GM12878 (cell line): ENCODE data around the gene SERPINB10. TPM values are rescaled to one million over a fixed set of nuclear protein-coding genes. Genes with fewer than 3 reads are reported as not detected.

Source experiments
- ATAC-seq: fragments of 200-7000 bp; cut with Tn5 transposase; 3 replicates; pipeline ENCODE4 v1.9.1; 2020; ENCODE audit warnings: mild to moderate bottlenecking, moderate library complexity
- BruUV-seq: library from RNA; stranded (reverse); fragments of 400-500 nt; replicated peaks from 2 replicates; lab custom pipeline; 2021; lab: Mats Ljungman, UMichigan
- CTCF ChIA-PET: fragments of 300-600 bp; sonication (Branson Sonifier 250); formaldehyde crosslinking; extraction: SDS; loops from one replicate; lab custom pipeline; 2021; ENCODE audit warnings: inconsistent platforms; lab: Yijun Ruan, JAX
- POLR2A ChIA-PET: fragments of 350-600 bp; formaldehyde crosslinking; extraction: SDS; loops from one replicate; lab custom pipeline; 2021; ENCODE audit warnings: inconsistent platforms; lab: Charles Lee
- RAD21 ChIA-PET: fragments of 300-600 bp; sonication (Branson Sonifier 250); formaldehyde crosslinking; loops from one replicate; lab custom pipeline; 2023; ENCODE audit warnings: antibody characterized with exemption; ENCODE audit not compliant: unreplicated experiment; lab: Charles Lee
- SMC1A ChIA-PET: fragments of 300-600 bp; sonication (Branson Sonifier 250); formaldehyde crosslinking; loops from one replicate; lab custom pipeline; 2023; ENCODE audit not compliant: unreplicated experiment, uncharacterized antibody; lab: Charles Lee
- DNase-seq: peaks from one replicate; pipeline ENCODE4 v3.0.0-alpha.2; 2011; ENCODE audit warnings: low read depth, low spot score
- FAIRE-seq: peaks from 3 replicates; lab custom pipeline; 2011; peaks lifted over from hg19 to GRCh38; lab: Jason Lieb, UNC
- H2AFZ ChIP-seq: 2 replicates; pipeline ENCODE4 v1.6.0; 2011; ENCODE audit warnings: low read depth, low read length, control low read depth; ENCODE audit not compliant: control insufficient read depth
- H3K27ac ChIP-seq: 2 replicates; pipeline ENCODE4 v1.5.1; 2011; ENCODE audit warnings: control low read depth; ENCODE audit not compliant: control insufficient read depth, insufficient read depth
- H3K27me3 ChIP-seq, 2 experiments: replicated peaks in 1 of 2; 2 replicates each; pipeline versions ENCODE4 v1.6.0 to v1.6.1; 2011; ENCODE audit warnings: low read length in 1 of 2; ENCODE audit not compliant: control insufficient read depth in 2 of 2, insufficient read depth in 2 of 2
- H3K36me3 ChIP-seq, 2 experiments: 2 replicates each; pipeline ENCODE4 v1.5.1; 2011; ENCODE audit warnings: low read length in 1 of 2; ENCODE audit not compliant: control insufficient read depth in 2 of 2, insufficient read depth in 2 of 2
- H3K4me1 ChIP-seq: 2 replicates; pipeline ENCODE4 v1.6.1; 2011; ENCODE audit warnings: mild to moderate bottlenecking, low read length, moderate library complexity, mixed read lengths; ENCODE audit not compliant: control insufficient read depth, insufficient read depth
- H3K4me2 ChIP-seq: 2 replicates; pipeline ENCODE4 v1.6.0; 2011; ENCODE audit warnings: control low read depth; ENCODE audit not compliant: control insufficient read depth, insufficient read depth
- H3K4me3 ChIP-seq: fragments of 200-600 bp; sonication (generic); 2 replicates; pipeline ENCODE4 v1.5.1; 2016
- H3K79me2 ChIP-seq: 2 replicates; pipeline ENCODE4 v1.6.0; 2011; ENCODE audit warnings: low read length; ENCODE audit not compliant: control insufficient read depth, insufficient read depth
- H3K9ac ChIP-seq: 2 replicates; pipeline ENCODE4 v1.8.0; 2011; ENCODE audit warnings: low read length, control low read depth, mixed read lengths; ENCODE audit not compliant: control insufficient read depth, insufficient read depth
- H3K9me3 ChIP-seq: replicated peaks from 3 replicates; pipeline ENCODE4 v1.5.1; 2011; ENCODE audit warnings: mild to moderate bottlenecking, low read length; ENCODE audit not compliant: control insufficient read depth, insufficient read depth
- H4K20me1 ChIP-seq: 2 replicates; pipeline ENCODE4 v1.6.0; 2011; ENCODE audit not compliant: control insufficient read depth, insufficient read depth
- NFYA ChIP-seq: IDR thresholded peaks from 2 replicates; pipeline ENCODE4 v1.6.1; 2011; ENCODE audit warnings: low read depth, mild to moderate bottlenecking, low read length, improper control_type of control experiment, borderline replicate concordance
- NFYB ChIP-seq: IDR thresholded peaks from 2 replicates; pipeline ENCODE4 v1.6.1; 2011; ENCODE audit warnings: low read depth, mild to moderate bottlenecking, low read length, improper control_type of control experiment, moderate library complexity; ENCODE audit not compliant: insufficient read depth
- WGBS: methylation state at CpG from one replicate; pipeline ENCODE4 v1.1.6; 2016; ENCODE audit warnings: low lambda C conversion rate; ENCODE audit not compliant: insufficient replicate concordance, insufficient coverage; ENCODE audit errors: missing lambda C conversion rate; 5-methylcytosine and 5-hydroxymethylcytosine counted together
- in situ Hi-C: fragments of 300-500 bp; cut with MboI; formaldehyde crosslinking; loops from 9 replicates; pipeline ENCODE4 v1.14.3; 2018; ENCODE audit warnings: mixed read lengths
- intact Hi-C: fragments of 100-400 bp; cut with micrococcal nuclease; formaldehyde crosslinking; loops from one replicate; pipeline ENCODE4 v1.14.2; 2022; ENCODE audit not compliant: unreplicated experiment
- polyA plus RNA-seq, 11 experiments: library from polyadenylated mRNA; depleted of rRNA in 4 of 11; unstranded in 6 of 11; stranded (reverse) in 5 of 11; fragments of >200 nt; fragmentation: Nextera tagmentation in 4 of 11; fragmentation: Illumina TruSeq in 1 of 11; extraction: Ambion mirVana in 4 of 11; extraction: Trizol in 1 of 11; gene quantifications; 1 replicate in 1 of 11; 2 replicates in 10 of 11; pipeline versions ENCODE4 v1.2.1 to v1.2.3, GENCODE V29; 2011 to 2016; ENCODE audit warnings: inconsistent platforms in 2 of 11, missing spikeins in 2 of 11, low read depth in 1 of 11
- total RNA-seq, 4 experiments: library from RNA; depleted of rRNA in 3 of 4; stranded (reverse); fragments of >200 nt in 3 of 4; fragmentation: Illumina TruSeq in 1 of 4; extraction: Trizol in 1 of 4; gene quantifications; 2 replicates each; pipeline versions ENCODE4 v1.2.1 to v1.2.3, GENCODE V29; 2013 to 2021
- TF ChIP-seq, protein P1 (sequence below): fragments of 450-650 bp; IDR thresholded peaks from 2 replicates; pipeline ENCODE4 v1.6.1; 2014; ENCODE audit warnings: mild to moderate bottlenecking

Gene SERPINB10
- total and polyA plus RNA-seq, 10 of the 15 experiments (the other 5 are each of a cell fraction or from before 2014, with no cell fraction given): 12.0 to 83.5 (median 24.1) TPM

DNA sequence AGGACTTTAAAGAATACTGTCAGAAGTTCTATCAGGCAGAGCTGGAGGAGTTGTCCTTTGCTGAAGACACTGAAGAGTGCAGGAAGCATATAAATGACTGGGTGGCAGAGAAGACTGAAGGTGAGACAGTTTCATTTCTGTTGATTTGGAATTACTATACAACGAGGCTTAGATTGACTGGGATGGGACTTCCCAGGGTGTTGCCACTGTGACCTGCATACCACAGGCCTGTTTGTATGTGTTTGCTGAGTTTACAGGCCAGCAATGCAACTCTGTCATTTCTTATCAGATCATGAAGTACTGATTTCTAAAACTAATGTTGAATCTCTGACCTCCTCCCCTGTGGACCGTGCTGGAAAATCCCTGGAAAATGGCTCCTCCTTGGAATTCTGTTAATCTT lies 74.0 kb downstream of the SERPINB10 start (continued):
- TF ChIP-seq, protein P1, sequence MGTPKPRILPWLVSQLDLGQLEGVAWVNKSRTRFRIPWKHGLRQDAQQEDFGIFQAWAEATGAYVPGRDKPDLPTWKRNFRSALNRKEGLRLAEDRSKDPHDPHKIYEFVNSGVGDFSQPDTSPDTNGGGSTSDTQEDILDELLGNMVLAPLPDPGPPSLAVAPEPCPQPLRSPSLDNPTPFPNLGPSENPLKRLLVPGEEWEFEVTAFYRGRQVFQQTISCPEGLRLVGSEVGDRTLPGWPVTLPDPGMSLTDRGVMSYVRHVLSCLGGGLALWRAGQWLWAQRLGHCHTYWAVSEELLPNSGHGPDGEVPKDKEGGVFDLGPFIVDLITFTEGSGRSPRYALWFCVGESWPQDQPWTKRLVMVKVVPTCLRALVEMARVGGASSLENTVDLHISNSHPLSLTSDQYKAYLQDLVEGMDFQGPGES: no peak

- no peaks in the 10 kb centered on the region for H3K9me3 ChIP-seq
- 0 out of 2 replicates have a peak, but pooled peaks cover 3% of the 10 kb centered on the region for H4K20me1 ChIP-seq
- no peak for ATAC-seq
- WGBS: 85% methylated on average over 3 of the region's 3 CpGs
- SMC1A ChIA-PET: no interaction called here
- H2AFZ ChIP-seq: no peak overlapping the region
- no peak overlapping the region for H3K27ac ChIP-seq
- no peak for TF ChIP-seq NFYB
- TF ChIP-seq NFYA: no peak
- TF ChIP-seq, all 136 proteins: peak for 0
- in situ Hi-C loops: loop anchor here (25.0 kb wide), 1 partner anchor 470 kb away; no protein-coding TSS in a partner anchor
- H3K27me3 ChIP-seq: no peaks in the 10 kb centered on the region
- no peak overlapping the region for H3K4me3 ChIP-seq
- ChIA-PET CTCF (interaction anchor here (0.8 to 1.7 kb wide), 3 partner anchors 10 to 20 kb away, joined by 3 to 4 read pairs (median 3); no protein-coding TSS in a partner anchor), RAD21 (no interaction called here), POLR2A (no interaction called here)
- intact Hi-C loops: no loop called here
- peaks cover 3% of the 10 kb centered on the region; the same call in 1 of the 2 replicates for H3K4me1 ChIP-seq
- FAIRE-seq (no peak), DNase-seq (no peak)
- H3K9ac ChIP-seq: no peak overlapping the region
- H3K4me2 ChIP-seq: no peak overlapping the region
- no TSS peak for BruUV-seq
- H3K79me2 ChIP-seq: no peaks in the 10 kb centered on the region; the same call in 1 of the 2 replicates
- H3K36me3 ChIP-seq: peaks cover 18 to 24% of the 10 kb centered on the region in 2 experiments
These were observed 74.6 kb downstream of the SERPINB10 start for GRCh38 chr18:63982361-63982760.

Other genes starting within 250 kb of the SERPINB10 start
- gene SERPINB3, start 246.1 kb upstream of the SERPINB10 start, total RNA-seq (2014; rRNA removed): not detected in 2 replicates
- gene SERPINB3, start 246.1 kb upstream of the SERPINB10 start, total RNA-seq (2014; rRNA removed; fragmentation: Illumina TruSeq; extraction: Trizol): not detected in 2 replicates
- not detected in 2 replicates for gene SERPINB3, start 246.1 kb upstream of the SERPINB10 start, total RNA-seq (2021)
- gene SERPINB3, start 246.1 kb upstream of the SERPINB10 start, polyA plus RNA-seq (2011; rRNA removed): not detected in 2 replicates
- not detected in 2 replicates for gene SERPINB3, start 246.1 kb upstream of the SERPINB10 start, polyA plus RNA-seq (2014; fragmentation: Illumina TruSeq; extraction: Trizol)
- not detected for gene SERPINB3, start 246.1 kb upstream of the SERPINB10 start, polyA plus RNA-seq (2014; fragmentation: Nextera tagmentation; extraction: Ambion mirVana)
- gene SERPINB3, start 246.1 kb upstream of the SERPINB10 start, polyA plus RNA-seq (2014; rRNA removed): not detected in 2 replicates
- not detected for gene SERPINB3, start 246.1 kb upstream of the SERPINB10 start, polyA plus RNA-seq (2016; fragmentation: Nextera tagmentation; extraction: Ambion mirVana)
- not detected in 2 replicates for gene SERPINB11, start 205.0 kb upstream of the SERPINB10 start, total RNA-seq (2014; rRNA removed)
- gene SERPINB11, start 205.0 kb upstream of the SERPINB10 start, total RNA-seq (2014; rRNA removed; fragmentation: Illumina TruSeq; extraction: Trizol): not detected in 2 replicates
- not detected in 2 replicates for gene SERPINB11, start 205.0 kb upstream of the SERPINB10 start, total RNA-seq (2021)
- gene SERPINB11, start 205.0 kb upstream of the SERPINB10 start, polyA plus RNA-seq (2011; rRNA removed): not detected in 2 replicates
- not detected in 2 replicates for gene SERPINB11, start 205.0 kb upstream of the SERPINB10 start, polyA plus RNA-seq (2014; fragmentation: Illumina TruSeq; extraction: Trizol)
- gene SERPINB11, start 205.0 kb upstream of the SERPINB10 start, polyA plus RNA-seq (2014; fragmentation: Nextera tagmentation; extraction: Ambion mirVana): not detected
- not detected in 2 replicates for gene SERPINB11, start 205.0 kb upstream of the SERPINB10 start, polyA plus RNA-seq (2014; rRNA removed)
- not detected for gene SERPINB11, start 205.0 kb upstream of the SERPINB10 start, polyA plus RNA-seq (2016; fragmentation: Nextera tagmentation; extraction: Ambion mirVana)
- gene SERPINB7, start 132.5 kb upstream of the SERPINB10 start, total RNA-seq (2014; rRNA removed): not detected in 2 replicates
- not detected in 2 replicates for gene SERPINB7, start 132.5 kb upstream of the SERPINB10 start, total RNA-seq (2014; rRNA removed; fragmentation: Illumina TruSeq; extraction: Trizol)
- gene SERPINB7, start 132.5 kb upstream of the SERPINB10 start, total RNA-seq (2021): not detected in 2 replicates
- not detected in 2 replicates for gene SERPINB7, start 132.5 kb upstream of the SERPINB10 start, polyA plus RNA-seq (2011; rRNA removed)
- gene SERPINB7, start 132.5 kb upstream of the SERPINB10 start, polyA plus RNA-seq (2014; fragmentation: Illumina TruSeq; extraction: Trizol): not detected in 2 replicates
- gene SERPINB7, start 132.5 kb upstream of the SERPINB10 start, polyA plus RNA-seq (2014; fragmentation: Nextera tagmentation; extraction: Ambion mirVana): not detected
- gene SERPINB7, start 132.5 kb upstream of the SERPINB10 start, polyA plus RNA-seq (2014; rRNA removed): not detected in 2 replicates
- not detected for gene SERPINB7, start 132.5 kb upstream of the SERPINB10 start, polyA plus RNA-seq (2016; fragmentation: Nextera tagmentation; extraction: Ambion mirVana)
- 12.2 and 19.0 TPM in 2 replicates for gene SERPINB2, start 20.3 kb upstream of the SERPINB10 start, total RNA-seq (2014; rRNA removed)
- gene SERPINB2, start 20.3 kb upstream of the SERPINB10 start, total RNA-seq (2014; rRNA removed; fragmentation: Illumina TruSeq; extraction: Trizol): 12.2 and 12.9 TPM in 2 replicates
- gene SERPINB2, start 20.3 kb upstream of the SERPINB10 start, total RNA-seq (2021): 9.6 and 12.5 TPM in 2 replicates
- 25.3 and 32.2 TPM in 2 replicates for gene SERPINB2, start 20.3 kb upstream of the SERPINB10 start, polyA plus RNA-seq (2011; rRNA removed)
- gene SERPINB2, start 20.3 kb upstream of the SERPINB10 start, polyA plus RNA-seq (2014; fragmentation: Illumina TruSeq; extraction: Trizol): 19.2 and 22.2 TPM in 2 replicates
- gene SERPINB2, start 20.3 kb upstream of the SERPINB10 start, polyA plus RNA-seq (2014; fragmentation: Nextera tagmentation; extraction: Ambion mirVana): 10 to 100 TPM; 14.6 to 15.5 TPM
- 11.2 and 17.2 TPM in 2 replicates for gene SERPINB2, start 20.3 kb upstream of the SERPINB10 start, polyA plus RNA-seq (2014; rRNA removed)
- gene SERPINB2, start 20.3 kb upstream of the SERPINB10 start, polyA plus RNA-seq (2016; fragmentation: Nextera tagmentation; extraction: Ambion mirVana): 10 to 100 TPM; 12.4 to 13.4 TPM
- gene HMSD, start 41.3 kb downstream of the SERPINB10 start, total RNA-seq (2014; rRNA removed): 11.7 and 15.7 TPM in 2 replicates
- 24.8 and 41.0 TPM in 2 replicates for gene HMSD, start 41.3 kb downstream of the SERPINB10 start, total RNA-seq (2014; rRNA removed; fragmentation: Illumina TruSeq; extraction: Trizol)
- gene HMSD, start 41.3 kb downstream of the SERPINB10 start, total RNA-seq (2021): 49.4 and 62.2 TPM in 2 replicates
- gene HMSD, start 41.3 kb downstream of the SERPINB10 start, polyA plus RNA-seq (2011; rRNA removed): 49.2 and 90.9 TPM in 2 replicates
- 45.7 and 83.9 TPM in 2 replicates for gene HMSD, start 41.3 kb downstream of the SERPINB10 start, polyA plus RNA-seq (2014; fragmentation: Illumina TruSeq; extraction: Trizol)
- 10 to 100 TPM; 31.5 to 33.4 TPM for gene HMSD, start 41.3 kb downstream of the SERPINB10 start, polyA plus RNA-seq (2014; fragmentation: Nextera tagmentation; extraction: Ambion mirVana)
- gene HMSD, start 41.3 kb downstream of the SERPINB10 start, polyA plus RNA-seq (2014; rRNA removed): 24.7 and 38.0 TPM in 2 replicates
- 10 to 100 TPM; 37.6 to 52.6 TPM for gene HMSD, start 41.3 kb downstream of the SERPINB10 start, polyA plus RNA-seq (2016; fragmentation: Nextera tagmentation; extraction: Ambion mirVana)
- 9.9 and 11.2 TPM in 2 replicates for gene SERPINB8, start 62.1 kb downstream of the SERPINB10 start, total RNA-seq (2014; rRNA removed)
- gene SERPINB8, start 62.1 kb downstream of the SERPINB10 start, total RNA-seq (2014; rRNA removed; fragmentation: Illumina TruSeq; extraction: Trizol): 11.1 and 12.1 TPM in 2 replicates
- gene SERPINB8, start 62.1 kb downstream of the SERPINB10 start, total RNA-seq (2021): 21.8 and 22.0 TPM in 2 replicates
- gene SERPINB8, start 62.1 kb downstream of the SERPINB10 start, polyA plus RNA-seq (2011; rRNA removed): 28.7 and 35.8 TPM in 2 replicates
- 31.5 and 36.8 TPM in 2 replicates for gene SERPINB8, start 62.1 kb downstream of the SERPINB10 start, polyA plus RNA-seq (2014; fragmentation: Illumina TruSeq; extraction: Trizol)
- 10 to 100 TPM in 1 of 2 experiments, 1 to 10 TPM in 1; 8.1 to 13.0 TPM for gene SERPINB8, start 62.1 kb downstream of the SERPINB10 start, polyA plus RNA-seq (2014; fragmentation: Nextera tagmentation; extraction: Ambion mirVana)
- gene SERPINB8, start 62.1 kb downstream of the SERPINB10 start, polyA plus RNA-seq (2014; rRNA removed): 15.0 and 20.1 TPM in 2 replicates
- 10 to 100 TPM; 16.2 to 17.2 TPM for gene SERPINB8, start 62.1 kb downstream of the SERPINB10 start, polyA plus RNA-seq (2016; fragmentation: Nextera tagmentation; extraction: Ambion mirVana)
- gene LINC00305, start 241.1 kb downstream of the SERPINB10 start, total RNA-seq (2014; rRNA removed): 0.49 TPM in 1 of 2 replicates, not detected in the other
- not detected in 2 replicates for gene LINC00305, start 241.1 kb downstream of the SERPINB10 start, total RNA-seq (2014; rRNA removed; fragmentation: Illumina TruSeq; extraction: Trizol)
- not detected in 2 replicates for gene LINC00305, start 241.1 kb downstream of the SERPINB10 start, total RNA-seq (2021)
- gene LINC00305, start 241.1 kb downstream of the SERPINB10 start, polyA plus RNA-seq (2011; rRNA removed): 19.4 and 30.7 TPM in 2 replicates
- gene LINC00305, start 241.1 kb downstream of the SERPINB10 start, polyA plus RNA-seq (2014; fragmentation: Illumina TruSeq; extraction: Trizol): not detected in 2 replicates
- gene LINC00305, start 241.1 kb downstream of the SERPINB10 start, polyA plus RNA-seq (2014; fragmentation: Nextera tagmentation; extraction: Ambion mirVana): under 1 TPM; 0.11 to 0.26 TPM
- not detected in 2 replicates for gene LINC00305, start 241.1 kb downstream of the SERPINB10 start, polyA plus RNA-seq (2014; rRNA removed)
- not detected for gene LINC00305, start 241.1 kb downstream of the SERPINB10 start, polyA plus RNA-seq (2016; fragmentation: Nextera tagmentation; extraction: Ambion mirVana)